Measurements from ENCODE around the gene GPC6.

GPC6 gene

DNA sequence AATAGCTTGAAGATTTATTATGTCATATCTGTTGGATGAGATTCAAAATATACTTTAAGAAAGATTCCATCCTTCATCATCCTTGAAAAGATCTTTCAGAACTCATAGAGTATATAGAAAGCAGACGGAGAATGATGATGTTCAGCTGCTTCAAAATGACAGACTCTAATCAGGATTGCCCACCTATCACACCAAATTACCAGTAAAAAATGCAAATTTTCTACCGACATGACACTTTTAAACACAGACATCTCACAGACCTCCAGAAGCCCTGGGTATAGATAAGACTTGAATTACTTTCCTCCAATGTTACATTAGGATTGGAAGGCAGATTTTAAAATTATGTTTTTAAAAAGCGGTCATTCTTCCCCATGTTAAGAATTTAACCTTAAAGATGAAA, 235.5 kb downstream of the GPC6 start:
- TF ChIP-seq, protein P1, sequence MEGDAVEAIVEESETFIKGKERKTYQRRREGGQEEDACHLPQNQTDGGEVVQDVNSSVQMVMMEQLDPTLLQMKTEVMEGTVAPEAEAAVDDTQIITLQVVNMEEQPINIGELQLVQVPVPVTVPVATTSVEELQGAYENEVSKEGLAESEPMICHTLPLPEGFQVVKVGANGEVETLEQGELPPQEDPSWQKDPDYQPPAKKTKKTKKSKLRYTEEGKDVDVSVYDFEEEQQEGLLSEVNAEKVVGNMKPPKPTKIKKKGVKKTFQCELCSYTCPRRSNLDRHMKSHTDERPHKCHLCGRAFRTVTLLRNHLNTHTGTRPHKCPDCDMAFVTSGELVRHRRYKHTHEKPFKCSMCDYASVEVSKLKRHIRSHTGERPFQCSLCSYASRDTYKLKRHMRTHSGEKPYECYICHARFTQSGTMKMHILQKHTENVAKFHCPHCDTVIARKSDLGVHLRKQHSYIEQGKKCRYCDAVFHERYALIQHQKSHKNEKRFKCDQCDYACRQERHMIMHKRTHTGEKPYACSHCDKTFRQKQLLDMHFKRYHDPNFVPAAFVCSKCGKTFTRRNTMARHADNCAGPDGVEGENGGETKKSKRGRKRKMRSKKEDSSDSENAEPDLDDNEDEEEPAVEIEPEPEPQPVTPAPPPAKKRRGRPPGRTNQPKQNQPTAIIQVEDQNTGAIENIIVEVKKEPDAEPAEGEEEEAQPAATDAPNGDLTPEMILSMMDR (IDR thresholded peaks at IDR 0.05; ENCODE audit: borderline replicate concordance, insufficient read depth, low read depth, low read length): no peak
- no peak overlapping the region for H3K4me3 ChIP-seq (ENCODE audit: low read depth, low read length)

DNA sequence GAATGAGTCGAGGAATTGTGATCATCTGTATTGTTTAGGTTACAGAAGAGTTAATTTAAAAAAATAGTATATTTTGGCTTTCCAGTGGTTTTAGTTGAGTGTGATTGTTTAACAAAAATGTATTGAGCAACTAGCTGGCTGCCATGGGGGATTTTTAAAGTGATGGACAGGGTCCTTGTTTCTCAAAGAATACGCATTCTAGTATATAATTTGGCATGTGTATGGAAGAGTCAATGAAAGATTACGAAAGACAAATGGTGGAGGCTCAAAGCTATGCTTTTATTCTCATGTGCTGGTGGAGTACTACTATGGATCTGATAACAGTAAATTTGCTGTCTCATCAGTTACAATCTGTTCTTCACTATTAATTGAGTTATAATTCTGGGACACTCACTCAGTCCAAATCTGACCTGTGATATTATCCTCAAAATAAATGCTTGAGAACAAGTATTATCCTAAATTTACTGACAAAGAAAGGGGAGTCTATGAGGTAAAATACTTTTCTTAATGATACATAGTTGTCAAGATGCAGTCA, 240.0 kb downstream of the GPC6 start:
- TF ChIP-seq, protein P1 (IDR thresholded peaks at IDR 0.05; ENCODE audit: borderline replicate concordance, insufficient read depth, low read depth, low read length): no peak
- no peak overlapping the region for H3K4me3 ChIP-seq (ENCODE audit: low read depth, low read length)

DNA sequence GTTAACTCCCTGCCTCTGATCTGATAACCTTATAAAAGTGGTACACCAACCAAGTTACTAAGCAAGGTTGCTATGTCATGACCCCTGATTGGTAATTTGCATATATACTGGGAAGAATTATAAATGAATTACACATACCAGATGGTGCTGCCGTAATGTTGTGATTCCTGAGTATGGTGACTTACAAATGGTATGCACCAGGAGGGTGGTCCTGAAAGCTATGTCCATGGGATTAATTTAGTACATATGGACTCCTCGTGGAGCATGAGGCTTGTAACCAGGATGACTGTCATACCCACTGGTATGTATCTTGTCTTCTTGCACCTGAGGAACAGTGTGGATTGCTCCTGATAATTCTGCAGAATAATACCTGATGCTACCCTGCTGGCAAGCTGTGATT, 240.6 kb downstream of the GPC6 start:
- TF ChIP-seq, protein P1 (IDR thresholded peaks at IDR 0.05; ENCODE audit: borderline replicate concordance, insufficient read depth, low read depth, low read length): no peak
- no peak overlapping the region for H3K4me3 ChIP-seq (ENCODE audit: low read depth, low read length)

DNA sequence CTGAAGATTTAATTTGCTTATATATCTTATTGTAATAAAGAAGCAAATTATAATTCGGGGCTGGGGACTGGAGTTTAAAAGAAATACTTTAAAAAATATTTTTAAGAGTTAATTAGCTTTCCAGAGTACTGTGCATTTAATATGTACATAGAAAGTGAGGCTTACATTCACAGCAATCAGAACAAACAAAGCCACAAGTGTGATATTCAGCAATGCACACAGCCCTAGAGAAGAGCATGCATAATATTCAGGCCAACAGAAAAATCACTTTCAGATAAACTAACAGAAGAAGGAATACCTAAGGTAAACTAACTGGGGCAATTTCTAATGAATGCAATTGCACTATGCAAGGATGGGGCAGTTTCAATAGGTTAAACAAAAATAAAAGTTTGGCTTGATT, 241.8 kb downstream of the GPC6 start:
- H3K4me3 ChIP-seq (ENCODE audit: low read depth, low read length): no peak overlapping the region
- TF ChIP-seq, protein P1 (IDR thresholded peaks at IDR 0.05; ENCODE audit: borderline replicate concordance, insufficient read depth, low read depth, low read length): no peak

DNA sequence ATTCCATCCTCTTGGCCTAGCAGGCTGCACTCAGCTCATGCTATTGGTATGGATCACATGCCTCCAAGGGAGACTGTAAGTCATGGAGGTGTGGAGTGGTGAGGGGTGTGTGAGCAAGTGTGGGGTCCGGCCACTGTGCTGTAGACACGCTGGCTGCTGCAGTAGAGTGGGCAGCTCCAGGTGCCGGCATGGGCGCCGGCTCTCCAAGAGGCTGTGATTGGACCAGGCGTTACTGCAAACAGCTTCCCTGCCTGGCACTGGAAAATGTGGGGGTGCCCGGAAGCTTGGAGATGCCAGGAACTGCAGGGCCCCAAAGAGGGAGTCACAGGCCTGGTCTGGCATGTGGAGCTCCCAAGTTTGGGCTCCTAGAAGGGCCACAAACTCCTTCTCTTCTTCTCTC, 245.7 kb downstream of the GPC6 start:
- H3K4me3 ChIP-seq (ENCODE audit: low read depth, low read length): no peak overlapping the region

DNA sequence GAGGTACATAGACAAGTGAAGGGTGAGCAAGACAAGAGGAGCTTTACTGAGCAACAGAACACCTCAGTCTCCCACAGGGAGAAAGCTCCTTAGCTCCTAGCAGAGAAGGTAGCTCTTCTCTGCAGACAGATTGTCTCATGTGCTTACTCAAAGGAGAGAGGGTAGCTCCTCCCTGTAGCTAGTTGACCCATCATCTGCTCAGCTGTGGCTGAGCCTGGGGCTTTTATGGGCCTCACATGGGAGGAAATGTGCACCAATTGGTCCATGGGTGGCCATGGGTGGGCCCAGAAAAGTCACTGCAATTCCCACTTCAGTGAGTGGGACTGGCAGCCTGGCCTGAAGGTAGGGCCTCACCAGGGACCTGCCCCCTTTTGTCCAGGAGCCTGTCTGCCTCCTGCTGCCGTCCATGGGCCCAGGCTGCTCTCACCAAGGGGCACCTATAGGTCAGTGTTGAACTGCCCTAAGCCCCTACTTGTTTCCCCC, 246.2 kb downstream of the GPC6 start:
- H3K4me3 ChIP-seq (ENCODE audit: low read depth, low read length): no peak overlapping the region

More for the DNA sequence above, 245.7 kb downstream of the GPC6 start:
- TF ChIP-seq, protein P1 (IDR thresholded peaks at IDR 0.05; ENCODE audit: borderline replicate concordance, insufficient read depth, low read depth, low read length): no peak

More for the DNA sequence above, 246.2 kb downstream of the GPC6 start:
- TF ChIP-seq, protein P1 (IDR thresholded peaks at IDR 0.05; ENCODE audit: borderline replicate concordance, insufficient read depth, low read depth, low read length): no peak

Data from GM12875 (cell line).